Liver (tissue), 9 donors: Measurements from ENCODE around the gene GTPBP6. TPM values are rescaled to one million over a fixed set of nuclear protein-coding genes. Genes with fewer than 3 reads are reported as not detected.

Source experiments
- DNase-seq: peaks from one replicate; pipeline ENCODE4 v3.0.0-alpha.2; 2017; ENCODE audit warnings: low spot score
- H3K27ac ChIP-seq, 2 donors: one replicate each; pipeline ENCODE4 v1.7.0; 2013; ENCODE audit warnings: inconsistent platforms in 2 of 2, low read length in 2 of 2, control low read depth in 1 of 2, low read depth in 1 of 2, mild to moderate bottlenecking in 1 of 2
- H3K27me3 ChIP-seq, 4 donors: one replicate each; pipeline versions ENCODE4 v1.6.1 to v1.7.0; 2013; ENCODE audit warnings: low read length in 3 of 4, inconsistent platforms in 1 of 4, mild to moderate bottlenecking in 1 of 4, moderate library complexity in 1 of 4; ENCODE audit not compliant: control insufficient read depth in 4 of 4, insufficient read depth in 4 of 4
- H3K36me3 ChIP-seq, 4 donors: one replicate each; pipeline versions ENCODE4 v1.6.1 to v1.7.0; 2013; ENCODE audit warnings: low read length in 3 of 4, mild to moderate bottlenecking in 3 of 4, low read depth in 1 of 4, moderate library complexity in 1 of 4; ENCODE audit not compliant: control insufficient read depth in 4 of 4, insufficient read depth in 3 of 4
- H3K4me1 ChIP-seq, 4 donors: one replicate each; pipeline versions ENCODE4 v1.6.1 to v1.7.0; 2013; ENCODE audit warnings: low read length in 3 of 4, mild to moderate bottlenecking in 3 of 4, moderate library complexity in 1 of 4; ENCODE audit not compliant: control insufficient read depth in 4 of 4, insufficient read depth in 4 of 4
- H3K4me3 ChIP-seq, 3 donors: one replicate each; pipeline versions ENCODE4 v1.6.1 to v1.7.0; 2013; ENCODE audit warnings: low read length in 3 of 3, control low read depth in 1 of 3, low read depth in 1 of 3, mild to moderate bottlenecking in 1 of 3
- H3K9ac ChIP-seq, 2 donors: one replicate each; pipeline ENCODE4 v1.7.0; 2013; ENCODE audit warnings: low read length in 2 of 2, mild to moderate bottlenecking in 2 of 2, moderate library complexity in 2 of 2, control low read depth in 1 of 2, low read depth in 1 of 2
- H3K9me3 ChIP-seq, 4 donors: one replicate each; pipeline versions ENCODE4 v1.6.1 to v1.7.0; 2013; ENCODE audit warnings: low read length in 3 of 4; ENCODE audit not compliant: control insufficient read depth in 4 of 4
- ATF3 ChIP-seq: IDR thresholded peaks from 2 replicates; pipeline ENCODE4 v1.6.1; 2016; ENCODE audit warnings: antibody characterized with exemption
- CTCF ChIP-seq: fragments of 150-350 bp; IDR thresholded peaks from 2 replicates; pipeline ENCODE4 v1.5.1; 2017; ENCODE audit warnings: improper control_type of control experiment, low read depth, low read length; ENCODE audit not compliant: missing input control
- EGR1 ChIP-seq, 2 donors: IDR thresholded peaks; 2 replicates each; pipeline ENCODE4 v1.6.1; 2016 to 2018; ENCODE audit warnings: antibody characterized with exemption in 2 of 2, low read depth in 2 of 2
- FOXA1 ChIP-seq: IDR thresholded peaks from 2 replicates; pipeline ENCODE4 v1.6.1; 2016; ENCODE audit warnings: antibody characterized with exemption
- FOXA2 ChIP-seq: IDR thresholded peaks from 2 replicates; pipeline ENCODE4 v1.6.1; 2016; ENCODE audit warnings: antibody characterized with exemption
- HNF4A ChIP-seq, 2 donors: conservative IDR thresholded peaks; 2 replicates each; pipeline ENCODE4 v1.6.1; 2016; ENCODE audit warnings: antibody characterized with exemption in 2 of 2, mild to moderate bottlenecking in 2 of 2
- HNF4G ChIP-seq: IDR thresholded peaks from 2 replicates; pipeline ENCODE4 v1.6.1; 2016; ENCODE audit warnings: antibody characterized with exemption
- JUND ChIP-seq, 2 donors: IDR thresholded peaks; 2 replicates each; pipeline ENCODE4 v1.6.1; 2016; ENCODE audit warnings: antibody characterized with exemption in 2 of 2
- MAX ChIP-seq: IDR thresholded peaks from 2 replicates; pipeline ENCODE4 v1.6.1; 2016; ENCODE audit warnings: antibody characterized with exemption
- NR2F2 ChIP-seq: IDR thresholded peaks from 2 replicates; pipeline ENCODE4 v1.6.1; 2016; ENCODE audit warnings: antibody characterized with exemption
- RAD21 ChIP-seq, 2 donors: IDR thresholded peaks; 2 replicates each; pipeline ENCODE4 v1.6.1; 2016; ENCODE audit warnings: antibody characterized with exemption in 2 of 2, mild to moderate bottlenecking in 2 of 2
- REST ChIP-seq: IDR thresholded peaks from 2 replicates; pipeline ENCODE4 v1.6.1; 2016; ENCODE audit warnings: antibody characterized with exemption, mild to moderate bottlenecking
- RXRA ChIP-seq, 2 donors: IDR thresholded peaks; 2 replicates each; pipeline ENCODE4 v1.6.1; 2017 to 2018; ENCODE audit warnings: antibody characterized with exemption in 2 of 2, mild to moderate bottlenecking in 1 of 2
- SP1 ChIP-seq: IDR thresholded peaks from 2 replicates; pipeline ENCODE4 v1.6.1; 2018; ENCODE audit warnings: antibody characterized with exemption, mild to moderate bottlenecking
- TAF1 ChIP-seq: conservative IDR thresholded peaks from 2 replicates; pipeline ENCODE4 v1.6.1; 2016; ENCODE audit warnings: antibody characterized with exemption, mild to moderate bottlenecking
- YY1 ChIP-seq: IDR thresholded peaks from 2 replicates; pipeline ENCODE4 v1.6.1; 2016; ENCODE audit warnings: antibody characterized with exemption, mild to moderate bottlenecking
- ZBTB33 ChIP-seq: IDR thresholded peaks from 2 replicates; pipeline ENCODE4 v1.6.1; 2016; ENCODE audit warnings: antibody characterized with exemption
- WGBS: extraction: QIAGEN DNeasy Blood & Tissue Kit; methylation state at CpG from one replicate; pipeline ENCODE4 v1.1.7; 2013; 5-methylcytosine and 5-hydroxymethylcytosine counted together
- polyA plus RNA-seq, 2 donors: library from polyadenylated mRNA; stranded (reverse) in 1 of 2; unstranded in 1 of 2; fragments of 200-250 nt in 1 of 2; fragments of >200 nt in 1 of 2; fragmentation: Nextera tagmentation in 1 of 2; extraction: Ambion mirVana in 1 of 2; gene quantifications; one replicate each; pipeline versions ENCODE4 v1.2.1 to v1.2.3, GENCODE V29; 2013 to 2015
- total RNA-seq, 2 donors: library from RNA; depleted of rRNA; stranded (reverse); fragments of >200 nt; gene quantifications; one replicate each; pipeline ENCODE4 v1.2.3, GENCODE V29; 2014
- donor health status: healthy.
- donor health status: healthy.
- donor health status: healthy.
- donor health status: healthy.
- donor health status: healthy.

Gene GTPBP6
- total and polyA plus RNA-seq, 4 donors: 11.3 to 29.2 (median 16.6) TPM

- TF ChIP-seq HNF4G (no peak), REST (no peak), EGR1 (IDR thresholded peaks at IDR 0.05; ENCODE audit: low read depth in 2 of 2) (no peak), FOXA1 (no peak), TAF1 (no peak), RAD21 (IDR thresholded peaks at IDR 0.05) (no peak), FOXA2 (no peak), SP1 (no peak)
Observed at GRCh38 chrX:287670-288069, 30.9 kb downstream of the GTPBP6 start (continued).

- Histone ChIP-seq H3K4me3 (no peak overlapping the region), H3K9ac (no peak overlapping the region), H3K27ac (no peak overlapping the region), H3K4me1 (no peaks in the 10 kb centered on the region), H3K27me3 (no peaks in the 10 kb centered on the region), H3K9me3 (no peaks in the 10 kb centered on the region), H3K36me3 (peaks cover 5 to 33% (median 24%) of the 10 kb centered on the region in 4 donors)
- DNase-seq: no peak
- 96% methylated on average over 13 of the region's 13 CpGs for WGBS
- TF ChIP-seq EGR1 (IDR thresholded peaks at IDR 0.05; ENCODE audit: low read depth in 2 of 2): no peak
- TF ChIP-seq JUND (IDR thresholded peaks at IDR 0.05): no peak
- no peak for TF ChIP-seq HNF4A (conservative IDR thresholded peaks at IDR 0.05)
- TF ChIP-seq NR2F2: no peak
- no peak for TF ChIP-seq RXRA (IDR thresholded peaks at IDR 0.05)
- TF ChIP-seq FOXA1: no peak
- no peak for TF ChIP-seq YY1
- TF ChIP-seq MAX: no peak
- TF ChIP-seq FOXA2: no peak
- no peak for TF ChIP-seq HNF4G
- no peak for TF ChIP-seq SP1
- TF ChIP-seq ATF3: no peak
- TF ChIP-seq REST: no peak
- TF ChIP-seq CTCF: no peak
- no peak for TF ChIP-seq ZBTB33
- no peak for TF ChIP-seq RAD21 (IDR thresholded peaks at IDR 0.05)
Observed at GRCh38 chrX:285076-285677, 33.4 kb downstream of the GTPBP6 start.
